ENCODE measurements around the gene KRT85. TPM values are rescaled to one million over a fixed set of nuclear protein-coding genes. Genes with fewer than 3 reads are reported as not detected.
A peak's percentile ranks its signal among the peaks of the same experiment; 100 is the strongest.

Gene KRT85
- total RNA-seq, 1 donor from 2014 or later: not detected

DNA sequence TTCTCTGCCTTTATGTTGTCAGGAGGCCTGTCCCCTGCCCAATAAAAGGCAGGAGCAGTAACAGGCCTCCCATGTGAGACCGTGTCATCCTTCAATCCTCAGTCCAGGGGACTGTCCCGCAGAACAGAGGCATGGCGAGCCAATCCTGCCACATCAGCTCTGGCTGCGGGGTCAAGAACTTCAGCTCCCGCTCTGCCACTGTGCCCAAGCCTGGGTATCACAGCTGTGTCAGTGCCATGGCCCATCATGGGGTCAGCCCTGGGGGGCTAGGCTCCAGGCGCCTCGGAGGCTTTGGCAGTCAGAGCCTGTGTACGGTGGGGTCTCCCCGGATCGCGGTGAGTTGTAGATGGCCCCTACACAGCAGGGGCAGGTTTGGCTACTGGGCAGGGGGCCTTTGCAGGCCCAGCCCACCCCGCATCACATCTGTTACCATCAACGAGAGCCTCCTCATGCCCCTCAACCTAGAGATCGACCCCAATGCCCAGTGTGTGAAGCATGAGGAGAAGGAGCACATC, 26.2 kb downstream of the KRT85 start:
- intact Hi-C loops (cut with DNase I): no loop called here
- ATAC-seq: no peak
- DNase-seq (ENCODE audit: missing footprints): no peak

- ATAC-seq: no peak
- intact Hi-C loops (cut with DNase I): no loop called here
- DNase-seq (ENCODE audit: missing footprints): no peak
Measured at GRCh38 chr12:52338241-52338960, 28.9 kb downstream of the KRT85 start.

DNA sequence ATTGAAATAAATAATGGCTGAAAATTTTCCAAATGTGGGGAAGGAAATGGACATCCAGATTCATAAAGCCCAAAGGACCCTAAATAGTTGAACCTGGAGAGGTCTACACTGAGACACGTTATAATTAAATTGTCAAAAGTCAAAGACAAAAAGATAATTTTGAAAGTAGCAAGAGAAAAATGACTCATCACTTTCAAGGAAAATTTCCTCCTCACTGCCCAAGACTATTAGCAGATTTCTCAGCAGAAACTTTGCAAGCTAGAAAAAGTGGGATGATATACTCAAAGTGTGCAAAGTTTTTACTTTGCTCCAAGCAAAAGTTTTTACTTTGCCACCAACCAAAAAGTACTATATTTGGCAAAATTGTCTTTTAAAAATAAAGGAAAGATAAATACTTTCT, 30.2 kb downstream of the KRT85 start:
- DNase-seq (ENCODE audit: missing footprints): no peak
- intact Hi-C loops (cut with DNase I): no loop called here
- no peak for ATAC-seq

GRCh38 chr12:52336641-52337040, 30.6 kb downstream of the KRT85 start:
- intact Hi-C loops (cut with DNase I): no loop called here
- no peak for ATAC-seq
- no peak for DNase-seq (ENCODE audit: missing footprints)

- DNase-seq (ENCODE audit: missing footprints) (no peak), ATAC-seq (no peak)
- intact Hi-C loops (cut with DNase I): no loop called here
Measured at GRCh38 chr12:52335598-52336262, 31.6 kb downstream of the KRT85 start.

DNA sequence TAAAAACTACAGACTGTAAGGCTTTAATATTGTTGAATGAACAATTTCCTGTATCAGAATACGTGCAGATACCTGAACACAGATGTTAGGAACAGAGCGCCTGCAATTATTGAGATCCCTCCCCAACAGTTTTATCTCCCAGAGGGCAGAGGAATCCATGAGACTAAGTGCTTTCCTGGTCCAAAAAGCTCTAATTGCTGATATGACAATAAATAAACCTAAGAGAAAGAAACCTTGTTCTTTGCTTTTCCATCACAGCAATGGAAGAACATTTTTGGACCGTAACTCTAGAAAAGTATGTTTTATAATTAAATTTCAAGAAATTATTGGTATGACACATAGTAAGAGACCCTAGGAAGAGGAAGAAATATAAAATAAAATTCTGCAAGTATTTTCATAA, 33.1 kb downstream of the KRT85 start:
- intact Hi-C loops (cut with DNase I): no loop called here
- DNase-seq (ENCODE audit: missing footprints) (no peak), ATAC-seq (no peak)

GRCh38 chr12:52333321-52333720, 34.0 kb downstream of the KRT85 start:
- intact Hi-C loops (cut with DNase I): no loop called here
- no peak for ATAC-seq
- no peak for DNase-seq (ENCODE audit: missing footprints)

DNA sequence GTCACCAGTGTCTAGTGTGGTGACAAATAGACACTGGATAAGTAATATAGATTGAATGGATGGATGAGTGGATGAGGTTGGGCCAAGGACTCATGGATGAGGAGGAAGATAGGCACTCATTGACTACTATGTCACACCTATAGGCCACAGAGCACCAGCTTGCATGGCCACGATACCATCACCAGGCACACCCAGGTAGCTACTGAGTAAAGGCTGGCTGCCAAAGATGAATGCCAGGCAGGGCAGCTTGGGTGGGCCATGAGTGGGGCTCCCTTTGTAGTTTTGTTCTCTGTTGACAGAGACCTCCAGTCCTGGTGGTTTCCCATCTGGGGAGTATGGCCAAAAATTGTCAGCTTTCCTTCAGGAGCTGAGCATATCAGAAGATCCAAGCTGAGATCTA, 34.9 kb downstream of the KRT85 start:
- intact Hi-C loops (cut with DNase I): no loop called here
- no peak for ATAC-seq

DNA sequence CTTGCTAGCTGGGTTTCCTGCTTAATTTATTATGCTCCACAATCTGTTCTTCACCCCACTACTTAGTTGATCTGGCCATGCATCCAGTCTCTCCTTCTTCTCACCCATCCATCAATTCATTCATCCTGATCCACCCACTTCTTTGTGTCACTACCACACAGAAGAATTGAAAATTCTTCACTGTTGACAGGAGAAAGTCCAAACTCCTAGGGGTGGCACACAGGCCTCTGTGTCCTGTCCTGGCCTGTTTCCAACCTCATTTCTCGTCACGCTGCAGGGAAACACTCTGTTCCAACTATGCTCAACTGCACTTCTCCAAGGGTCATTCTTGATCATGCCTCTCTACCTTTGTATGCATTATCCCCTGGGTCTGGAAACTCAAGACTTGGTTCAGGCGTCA, 35.4 kb downstream of the KRT85 start:
- intact Hi-C loops (cut with DNase I): no loop called here
- no peak for ATAC-seq
- no peak for DNase-seq (ENCODE audit: missing footprints)

More for the DNA sequence above, 34.9 kb downstream of the KRT85 start:
- DNase-seq (ENCODE audit: missing footprints): no peak

DNA sequence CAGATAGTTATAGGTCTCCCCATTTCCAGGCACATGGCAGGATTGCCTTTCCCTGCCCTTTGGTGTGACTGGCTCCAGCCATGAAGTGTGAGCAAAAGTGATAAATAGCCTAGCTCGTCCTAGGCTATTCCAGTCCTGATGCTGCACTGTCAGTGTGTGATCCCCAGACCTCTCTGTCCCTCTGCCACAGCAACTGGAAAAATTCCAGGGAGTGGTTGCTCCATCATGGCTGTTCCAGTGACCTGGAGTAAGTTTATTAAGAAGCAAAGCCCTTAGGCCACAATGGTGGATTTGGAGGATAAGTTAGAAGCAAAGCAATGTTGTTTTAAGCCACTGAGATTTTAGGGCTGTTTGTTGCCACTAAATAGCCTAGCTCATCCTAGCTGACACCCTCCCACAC, 36.2 kb downstream of the KRT85 start:
- ATAC-seq (no peak), DNase-seq (ENCODE audit: missing footprints) (no peak)
- intact Hi-C loops (cut with DNase I): no loop called here

GRCh38 chr12:52327830-52328500, 39.3 kb downstream of the KRT85 start:
- DNase-seq (ENCODE audit: missing footprints) (no peak), ATAC-seq (no peak)

GRCh38 chr12:52327052-52327829, 40.0 kb downstream of the KRT85 start:
- intact Hi-C loops (cut with DNase I): loop anchor here (1.0 kb wide), 1 partner anchor 171 kb away; no protein-coding TSS in a partner anchor
- DNase-seq (ENCODE audit: missing footprints): no peak
- peak; percentile 81 for ATAC-seq

More at GRCh38 chr12:52327830-52328500, 39.3 kb downstream of the KRT85 start:
- intact Hi-C loops (cut with DNase I): loop anchor here (1.0 kb wide), 1 partner anchor 172 kb away; no protein-coding TSS in a partner anchor

DNA sequence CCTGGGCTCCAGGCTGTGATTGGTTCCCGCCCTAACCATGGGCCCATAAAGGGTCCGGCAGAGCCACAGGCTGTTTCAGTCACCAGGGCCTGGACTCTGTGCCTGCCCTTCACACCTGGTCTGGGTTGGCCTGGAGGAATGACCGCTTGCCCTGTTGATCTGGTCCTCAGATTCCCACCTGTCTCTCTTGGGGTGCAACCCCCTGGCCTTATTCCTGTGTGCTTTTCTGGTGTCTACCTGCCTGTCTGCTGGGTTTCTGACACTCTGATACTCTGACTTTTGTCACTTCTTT, 43.2 kb downstream of the KRT85 start:
- ATAC-seq (no peak), DNase-seq (ENCODE audit: missing footprints) (no peak)
- intact Hi-C loops (cut with DNase I): no loop called here

DNA sequence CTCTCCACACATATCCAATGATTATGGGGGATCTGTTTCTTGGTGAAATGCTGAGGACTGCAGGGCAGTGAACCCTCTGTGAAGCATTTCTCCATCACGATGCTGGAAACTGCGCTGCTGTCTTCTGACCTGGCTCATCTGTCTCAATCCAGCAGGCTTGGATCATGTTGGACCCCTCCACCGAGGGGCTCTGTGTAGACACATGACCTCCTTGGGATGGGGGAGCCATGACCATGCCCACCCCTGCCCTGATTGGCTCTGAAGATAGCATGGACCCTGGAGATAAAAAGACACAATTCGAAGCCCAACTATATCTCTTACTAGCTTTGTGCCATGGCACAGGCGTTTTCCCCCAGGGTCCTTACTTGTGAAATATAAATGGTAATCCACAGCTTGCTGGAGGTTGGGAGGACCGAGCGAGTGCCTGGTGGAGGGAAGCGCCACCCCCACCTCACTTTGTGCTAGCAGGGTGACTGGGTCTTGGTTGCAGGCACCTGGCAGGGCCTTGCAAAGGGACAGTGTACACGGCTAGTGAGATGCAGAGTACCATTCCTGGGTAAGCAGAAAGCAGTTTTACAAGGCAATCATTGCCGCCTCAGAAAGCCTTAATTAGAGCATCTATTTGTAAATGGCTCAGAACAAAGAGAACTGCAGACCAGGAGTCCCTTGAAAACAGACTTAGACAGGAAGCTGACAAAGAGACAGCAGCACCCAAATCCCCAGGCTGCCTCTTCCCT, 43.7 kb downstream of the KRT85 start:
- DNase-seq (ENCODE audit: missing footprints): no peak
- intact Hi-C loops (cut with DNase I): no loop called here
- ATAC-seq: no peak

DNA sequence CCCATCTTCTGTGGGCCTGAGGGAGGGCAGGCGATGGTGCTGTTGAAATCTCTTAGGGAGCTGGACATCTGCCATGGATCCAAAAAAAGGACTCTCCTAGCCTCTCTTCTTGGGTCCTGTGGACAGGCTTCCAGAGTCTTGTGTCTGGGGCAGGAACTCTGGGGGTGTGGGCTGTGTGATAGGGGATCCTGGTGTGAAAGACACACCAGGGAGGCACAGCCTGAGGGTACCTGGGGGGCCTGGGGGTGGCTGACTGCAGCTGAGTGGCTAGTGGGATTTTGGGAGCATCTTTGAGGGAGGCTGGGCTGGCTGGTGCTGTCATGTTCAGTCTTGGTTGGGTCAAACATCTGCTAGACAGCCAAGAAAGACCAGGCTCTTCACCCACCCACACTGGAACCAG, 44.3 kb downstream of the KRT85 start:
- no peak for DNase-seq (ENCODE audit: missing footprints)
- ATAC-seq: no peak
- intact Hi-C loops (cut with DNase I): no loop called here

GRCh38 chr12:52322069-52322468, 45.2 kb downstream of the KRT85 start:
- DNase-seq (ENCODE audit: missing footprints) (no peak), ATAC-seq (no peak)
- intact Hi-C loops (cut with DNase I): no loop called here

GRCh38 chr12:52321418-52321817, 45.9 kb downstream of the KRT85 start:
- ATAC-seq (no peak), DNase-seq (ENCODE audit: missing footprints) (no peak)
- intact Hi-C loops (cut with DNase I): no loop called here

DNA sequence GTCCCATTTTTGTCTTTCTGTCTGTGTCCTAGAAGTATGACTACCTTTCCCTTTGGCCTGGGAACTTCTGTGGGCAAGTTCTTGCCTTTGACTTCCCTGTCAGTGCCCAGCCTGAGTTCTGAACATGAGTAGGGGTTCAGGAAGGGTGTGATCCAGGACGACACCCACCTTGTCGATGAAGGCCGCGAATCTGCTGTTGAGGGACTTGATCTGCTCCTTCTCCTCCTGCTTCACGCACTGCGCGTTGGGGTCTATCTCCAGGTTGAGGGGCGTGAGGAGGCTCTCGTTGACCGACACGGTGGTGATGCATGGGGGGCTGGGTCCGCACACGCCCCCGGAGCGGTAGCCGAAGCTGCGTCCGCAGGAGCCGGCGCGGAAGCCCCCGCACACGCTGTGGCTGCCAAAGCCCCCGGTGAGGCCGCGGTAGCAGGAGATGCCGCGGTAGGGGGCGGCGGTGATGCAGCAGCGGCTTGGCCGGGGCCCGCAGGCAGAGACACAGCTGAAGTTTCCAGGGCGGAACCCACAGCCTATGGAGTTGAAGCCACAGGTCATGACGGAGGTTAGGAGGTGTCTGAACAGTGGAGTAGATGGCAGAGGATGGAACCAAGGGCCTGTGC, 46.4 kb downstream of the KRT85 start, which contains the start of gene KRT83:
KRT83 (minus strand) TSS at position 615 of the 617 bp plus-strand sequence; CDS start at position 552, 63 bp downstream.
- intact Hi-C loops (cut with DNase I): no loop called here
- ATAC-seq (no peak), DNase-seq (ENCODE audit: missing footprints) (no peak)
